ENCODE data around the gene OBSL1.

Gene OBSL1

GRCh38 chr2:219560893-219561178, 10.5 kb downstream of the OBSL1 start:
- no peak for DNase-seq (ENCODE audit: insufficient read length, low spot score)
- no peak for FAIRE-seq
- TF ChIP-seq POLR2AphosphoS5 (IDR thresholded peaks at IDR 0.05; ENCODE audit: low read depth, low read length) = no peak
- TF ChIP-seq POU2F2 (IDR thresholded peaks at IDR 0.05; ENCODE audit: low read depth, low read length) = no peak
- TF ChIP-seq SPI1 (IDR thresholded peaks at IDR 0.05; ENCODE audit: low read depth, low read length) = no peak
- TF ChIP-seq POLR2A (IDR thresholded peaks at IDR 0.05; ENCODE audit: low read depth, low read length) = no peak
- TF ChIP-seq PAX5 (IDR thresholded peaks at IDR 0.05; ENCODE audit: insufficient read depth, low read length, severe bottlenecking) = no peak

- TF ChIP-seq POLR2AphosphoS5 (IDR thresholded peaks at IDR 0.05; ENCODE audit: low read depth, low read length) (no peak), TAF1 (IDR thresholded peaks at IDR 0.05; ENCODE audit: low read depth, low read length) (no peak), POLR2A (IDR thresholded peaks at IDR 0.05; ENCODE audit: low read depth, low read length) (no peak), POU2F2 (IDR thresholded peaks at IDR 0.05; ENCODE audit: low read depth, low read length) (no peak), SPI1 (IDR thresholded peaks at IDR 0.05; ENCODE audit: low read depth, low read length) (no peak), PAX5 (IDR thresholded peaks at IDR 0.05; ENCODE audit: insufficient read depth, low read length, severe bottlenecking) (no peak)
- DNase-seq (ENCODE audit: insufficient read length, low spot score) (peak; percentile 72), FAIRE-seq (no peak)
Observed at GRCh38 chr2:219560037-219560892, 11.1 kb downstream of the OBSL1 start.

GRCh38 chr2:219559156-219559915, 12.0 kb downstream of the OBSL1 start:
- FAIRE-seq = no peak
- no peak for DNase-seq (ENCODE audit: insufficient read length, low spot score)
- TF ChIP-seq TAF1 (IDR thresholded peaks at IDR 0.05; ENCODE audit: low read depth, low read length) = no peak

- no peak for TF ChIP-seq PAX5 (IDR thresholded peaks at IDR 0.05; ENCODE audit: insufficient read depth, low read length, severe bottlenecking)
- no peak for TF ChIP-seq POLR2A (IDR thresholded peaks at IDR 0.05; ENCODE audit: low read depth, low read length)
- TF ChIP-seq POLR2AphosphoS5 (IDR thresholded peaks at IDR 0.05; ENCODE audit: low read depth, low read length) = no peak
- no peak for DNase-seq (ENCODE audit: insufficient read length, low spot score)
- FAIRE-seq = no peak
Observed at GRCh38 chr2:219557791-219558785, 13.3 kb downstream of the OBSL1 start.

GRCh38 chr2:219557320-219557719, 14.0 kb downstream of the OBSL1 start:
- FAIRE-seq = no peak
- no peak for DNase-seq (ENCODE audit: insufficient read length, low spot score)
- TF ChIP-seq PAX5 (IDR thresholded peaks at IDR 0.05; ENCODE audit: insufficient read depth, low read length, severe bottlenecking) (no peak), POLR2A (IDR thresholded peaks at IDR 0.05; ENCODE audit: low read depth, low read length) (no peak), POU2F2 (IDR thresholded peaks at IDR 0.05; ENCODE audit: low read depth, low read length) (no peak), TAF1 (IDR thresholded peaks at IDR 0.05; ENCODE audit: low read depth, low read length) (no peak), POLR2AphosphoS5 (IDR thresholded peaks at IDR 0.05; ENCODE audit: low read depth, low read length) (no peak), SPI1 (IDR thresholded peaks at IDR 0.05; ENCODE audit: low read depth, low read length) (no peak)

GRCh38 chr2:219556413-219556812, 14.9 kb downstream of the OBSL1 start:
- no peak for FAIRE-seq
- TF ChIP-seq POLR2A (IDR thresholded peaks at IDR 0.05; ENCODE audit: low read depth, low read length) (no peak), SPI1 (IDR thresholded peaks at IDR 0.05; ENCODE audit: low read depth, low read length) (no peak), TAF1 (IDR thresholded peaks at IDR 0.05; ENCODE audit: low read depth, low read length) (no peak), PAX5 (IDR thresholded peaks at IDR 0.05; ENCODE audit: insufficient read depth, low read length, severe bottlenecking) (no peak), POLR2AphosphoS5 (IDR thresholded peaks at IDR 0.05; ENCODE audit: low read depth, low read length) (no peak), POU2F2 (IDR thresholded peaks at IDR 0.05; ENCODE audit: low read depth, low read length) (no peak)
- no peak for DNase-seq (ENCODE audit: insufficient read length, low spot score)

- FAIRE-seq (no peak), DNase-seq (ENCODE audit: insufficient read length, low spot score) (no peak)
- TF ChIP-seq POLR2A (IDR thresholded peaks at IDR 0.05; ENCODE audit: low read depth, low read length) (no peak), PAX5 (IDR thresholded peaks at IDR 0.05; ENCODE audit: insufficient read depth, low read length, severe bottlenecking) (no peak), POU2F2 (IDR thresholded peaks at IDR 0.05; ENCODE audit: low read depth, low read length) (no peak), SPI1 (IDR thresholded peaks at IDR 0.05; ENCODE audit: low read depth, low read length) (no peak), POLR2AphosphoS5 (IDR thresholded peaks at IDR 0.05; ENCODE audit: low read depth, low read length) (no peak), TAF1 (IDR thresholded peaks at IDR 0.05; ENCODE audit: low read depth, low read length) (no peak)
Observed at GRCh38 chr2:219555956-219556355, 15.4 kb downstream of the OBSL1 start.

- no peak for TF ChIP-seq PAX5 (IDR thresholded peaks at IDR 0.05; ENCODE audit: insufficient read depth, low read length, severe bottlenecking)
- no peak for TF ChIP-seq TAF1 (IDR thresholded peaks at IDR 0.05; ENCODE audit: low read depth, low read length)
- TF ChIP-seq SPI1 (IDR thresholded peaks at IDR 0.05; ENCODE audit: low read depth, low read length) = no peak
- no peak for TF ChIP-seq POLR2A (IDR thresholded peaks at IDR 0.05; ENCODE audit: low read depth, low read length)
- no peak for TF ChIP-seq POLR2AphosphoS5 (IDR thresholded peaks at IDR 0.05; ENCODE audit: low read depth, low read length)
- TF ChIP-seq POU2F2 (IDR thresholded peaks at IDR 0.05; ENCODE audit: low read depth, low read length) = no peak
Observed at GRCh38 chr2:219554350-219554749, 17.0 kb downstream of the OBSL1 start.

GRCh38 chr2:219553463-219553963, 17.8 kb downstream of the OBSL1 start:
- TF ChIP-seq POLR2AphosphoS5 (IDR thresholded peaks at IDR 0.05; ENCODE audit: low read depth, low read length) (no peak), PAX5 (IDR thresholded peaks at IDR 0.05; ENCODE audit: insufficient read depth, low read length, severe bottlenecking) (no peak), POLR2A (IDR thresholded peaks at IDR 0.05; ENCODE audit: low read depth, low read length) (no peak), TAF1 (IDR thresholded peaks at IDR 0.05; ENCODE audit: low read depth, low read length) (no peak), SPI1 (IDR thresholded peaks at IDR 0.05; ENCODE audit: low read depth, low read length) (no peak), POU2F2 (IDR thresholded peaks at IDR 0.05; ENCODE audit: low read depth, low read length) (no peak)
- FAIRE-seq = no peak
- DNase-seq (ENCODE audit: insufficient read length, low spot score) = no peak

More at GRCh38 chr2:219554350-219554749, 17.0 kb downstream of the OBSL1 start:
- no peak for FAIRE-seq
- DNase-seq (ENCODE audit: insufficient read length, low spot score) = no peak

All from GM12891 (cell line).